K562 (cell line): ENCODE data around the gene CHL1. TPM values are rescaled to one million over a fixed set of nuclear protein-coding genes. Genes with fewer than 3 reads are reported as not detected.

Source experiments
- DACH1 ChIP-seq: fragments of 450-650 bp; IDR thresholded peaks from 2 replicates; pipeline ENCODE4 v1.6.1; 2018; ENCODE audit not compliant: partially characterized antibody
- ILK ChIP-seq: fragments of 450-650 bp; IDR thresholded peaks from 2 replicates; pipeline ENCODE4 v1.6.1; 2016; ENCODE audit warnings: missing genetic modification characterization, low read depth, mild to moderate bottlenecking, missing compliant biosample characterization, moderate library complexity, borderline replicate concordance
- RAD21 ChIP-seq, 2 experiments: fragments of 250-450 bp in 1 of 2; fragments of 450-650 bp in 1 of 2; sonication (Bioruptor Pico) in 1 of 2; formaldehyde crosslinking in 1 of 2; IDR thresholded peaks in 1 of 2; conservative IDR thresholded peaks in 1 of 2; 2 replicates each; pipeline versions ENCODE4 v1.4.0 to v1.8.0; 2020 to 2022; ENCODE audit warnings: mild to moderate bottlenecking in 2 of 2, moderate library complexity in 1 of 2
- RAD51 ChIP-seq: fragments of 450-650 bp; IDR thresholded peaks from 2 replicates; pipeline ENCODE4 v1.7.1; 2016; ENCODE audit warnings: low read depth, mild to moderate bottlenecking, borderline replicate concordance
- polyA plus RNA-seq, 8 experiments: library from polyadenylated mRNA; depleted of rRNA in 4 of 8; stranded (reverse) in 5 of 8; unstranded in 3 of 8; fragments of >200 nt; fragmentation: Nextera tagmentation in 2 of 8; fragmentation: Illumina TruSeq in 1 of 8; extraction: Ambion mirVana in 2 of 8; extraction: Trizol in 1 of 8; gene quantifications; 2 replicates each; pipeline versions ENCODE4 v1.2.1 to v1.2.3, GENCODE V29; 2011 to 2014; ENCODE audit warnings: inconsistent platforms in 1 of 8, missing spikeins in 1 of 8
- total RNA-seq, 7 experiments: library from RNA; depleted of rRNA in 6 of 7; stranded (reverse); fragments of >200 nt in 6 of 7; fragmentation: Illumina TruSeq in 2 of 7; extraction: Trizol in 2 of 7; gene quantifications; 2 replicates each; pipeline versions ENCODE4 v1.2.1 to v1.2.3, GENCODE V29; 2011 to 2021; ENCODE audit warnings: low replicate concordance in 1 of 7
- TF ChIP-seq, protein P1 (sequence below): fragments of 250-450 bp; sonication (Bioruptor Pico); IDR thresholded peaks from 2 replicates; pipeline ENCODE4 v1.5.0; 2022; ENCODE audit warnings: mild to moderate bottlenecking
- TF ChIP-seq, protein P2 (sequence below): fragments of 450-650 bp; IDR thresholded peaks from 2 replicates; pipeline ENCODE4 v1.6.1; 2018; ENCODE audit not compliant: partially characterized antibody

The CHL1 gene
- total and polyA plus RNA-seq, 9 of the 15 experiments (the other 6 are each of a cell fraction or from before 2014, with no cell fraction given) = 0.02 TPM; not detected in 8

DNA sequence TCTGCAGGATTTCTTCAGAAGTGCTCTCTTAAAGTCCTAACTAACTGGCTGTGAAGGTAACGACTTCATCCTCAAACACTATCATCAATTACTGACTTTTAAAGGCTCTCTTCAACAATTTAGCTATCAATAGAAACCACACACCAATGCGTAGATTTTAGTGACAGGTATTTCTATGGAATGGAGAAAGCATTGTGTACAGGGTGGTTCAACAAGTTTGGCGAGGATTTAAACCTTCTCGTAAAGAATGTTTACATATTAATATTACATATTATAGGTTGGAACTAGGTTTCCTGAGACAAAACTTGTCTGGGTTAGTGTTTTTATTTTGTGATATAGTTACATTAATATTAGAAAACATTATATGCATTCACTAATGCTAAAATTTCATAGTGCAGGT, 233.6 kb downstream of the CHL1 start (continued):
- TF ChIP-seq, protein P1, sequence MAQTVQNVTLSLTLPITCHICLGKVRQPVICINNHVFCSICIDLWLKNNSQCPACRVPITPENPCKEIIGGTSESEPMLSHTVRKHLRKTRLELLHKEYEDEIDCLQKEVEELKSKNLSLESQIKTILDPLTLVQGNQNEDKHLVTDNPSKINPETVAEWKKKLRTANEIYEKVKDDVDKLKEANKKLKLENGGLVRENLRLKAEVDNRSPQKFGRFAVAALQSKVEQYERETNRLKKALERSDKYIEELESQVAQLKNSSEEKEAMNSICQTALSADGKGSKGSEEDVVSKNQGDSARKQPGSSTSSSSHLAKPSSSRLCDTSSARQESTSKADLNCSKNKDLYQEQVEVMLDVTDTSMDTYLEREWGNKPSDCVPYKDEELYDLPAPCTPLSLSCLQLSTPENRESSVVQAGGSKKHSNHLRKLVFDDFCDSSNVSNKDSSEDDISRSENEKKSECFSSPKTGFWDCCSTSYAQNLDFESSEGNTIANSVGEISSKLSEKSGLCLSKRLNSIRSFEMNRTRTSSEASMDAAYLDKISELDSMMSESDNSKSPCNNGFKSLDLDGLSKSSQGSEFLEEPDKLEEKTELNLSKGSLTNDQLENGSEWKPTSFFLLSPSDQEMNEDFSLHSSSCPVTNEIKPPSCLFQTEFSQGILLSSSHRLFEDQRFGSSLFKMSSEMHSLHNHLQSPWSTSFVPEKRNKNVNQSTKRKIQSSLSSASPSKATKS (CRISPR knock-in tag) = no peak
- TF ChIP-seq RAD51 = no peak
- TF ChIP-seq RAD21 (CRISPR knock-in tag; conservative IDR thresholded peaks at IDR 0.05 in 1 of 2, IDR thresholded peaks at IDR 0.05 in 1 of 2) = no peak
- no peak for TF ChIP-seq ILK (tag)
- no peak for TF ChIP-seq DACH1
- TF ChIP-seq, protein P2, sequence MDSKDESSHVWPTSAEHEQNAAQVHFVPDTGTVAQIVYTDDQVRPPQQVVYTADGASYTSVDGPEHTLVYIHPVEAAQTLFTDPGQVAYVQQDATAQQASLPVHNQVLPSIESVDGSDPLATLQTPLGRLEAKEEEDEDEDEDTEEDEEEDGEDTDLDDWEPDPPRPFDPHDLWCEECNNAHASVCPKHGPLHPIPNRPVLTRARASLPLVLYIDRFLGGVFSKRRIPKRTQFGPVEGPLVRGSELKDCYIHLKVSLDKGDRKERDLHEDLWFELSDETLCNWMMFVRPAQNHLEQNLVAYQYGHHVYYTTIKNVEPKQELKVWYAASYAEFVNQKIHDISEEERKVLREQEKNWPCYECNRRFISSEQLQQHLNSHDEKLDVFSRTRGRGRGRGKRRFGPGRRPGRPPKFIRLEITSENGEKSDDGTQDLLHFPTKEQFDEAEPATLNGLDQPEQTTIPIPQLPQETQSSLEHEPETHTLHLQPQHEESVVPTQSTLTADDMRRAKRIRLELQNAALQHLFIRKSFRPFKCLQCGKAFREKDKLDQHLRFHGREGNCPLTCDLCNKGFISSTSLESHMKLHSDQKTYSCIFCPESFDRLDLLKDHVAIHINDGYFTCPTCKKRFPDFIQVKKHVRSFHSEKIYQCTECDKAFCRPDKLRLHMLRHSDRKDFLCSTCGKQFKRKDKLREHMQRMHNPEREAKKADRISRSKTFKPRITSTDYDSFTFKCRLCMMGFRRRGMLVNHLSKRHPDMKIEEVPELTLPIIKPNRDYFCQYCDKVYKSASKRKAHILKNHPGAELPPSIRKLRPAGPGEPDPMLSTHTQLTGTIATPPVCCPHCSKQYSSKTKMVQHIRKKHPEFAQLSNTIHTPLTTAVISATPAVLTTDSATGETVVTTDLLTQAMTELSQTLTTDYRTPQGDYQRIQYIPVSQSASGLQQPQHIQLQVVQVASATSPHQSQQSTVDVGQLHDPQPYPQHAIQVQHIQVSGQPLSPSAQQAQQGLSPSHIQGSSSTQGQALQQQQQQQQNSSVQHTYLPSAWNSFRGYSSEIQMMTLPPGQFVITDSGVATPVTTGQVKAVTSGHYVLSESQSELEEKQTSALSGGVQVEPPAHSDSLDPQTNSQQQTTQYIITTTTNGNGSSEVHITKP = no peak
